HG03196 (cell line): ENCODE data around the gene GJC3.
"Not testable (repeated sequence)": the region's sequence is repeated elsewhere in the genome, so short reads cannot be mapped to it uniquely, and the experiment has no call there.

ENCODE experiments used
- ATAC-seq: cut with Tn5 transposase; IDR thresholded peaks from one replicate; pipeline ENCODE4 v1.9.1; 2021; ENCODE audit not compliant: unreplicated experiment

GJC3 gene

GRCh38 chr7:99930376-99930775 is 956 bp upstream of the GJC3 start:
- no peak for ATAC-seq

GRCh38 chr7:99929730-99930053 is 272 bp upstream of the GJC3 start:
- no peak for ATAC-seq

GRCh38 chr7:99928188-99928587 is 1.2 kb downstream of the GJC3 start:
- no peak for ATAC-seq

GRCh38 chr7:99927536-99927935 is 1.9 kb downstream of the GJC3 start:
- ATAC-seq = no peak

- no peak for ATAC-seq
Observed at GRCh38 chr7:99926321-99926720, 3.1 kb downstream of the GJC3 start.

- no peak for ATAC-seq
Observed at GRCh38 chr7:99923200-99923599, 6.2 kb downstream of the GJC3 start.

GRCh38 chr7:99920149-99920548 is 9.3 kb downstream of the GJC3 start:
- ATAC-seq = no peak

- no peak for ATAC-seq
Observed at GRCh38 chr7:99919814-99920112, 9.7 kb downstream of the GJC3 start.

- peak; percentile 89 for ATAC-seq
Observed at GRCh38 chr7:99918959-99919813, 10.2 kb downstream of the GJC3 start, which contains the start of gene TRIM4. TSS of gene TRIM4 (minus strand) at chr7:99919530. CDS start at chr7:99919401, 129 bp downstream.

- ATAC-seq = no peak
Observed at GRCh38 chr7:99910976-99911375, 18.4 kb downstream of the GJC3 start.

- ATAC-seq = no peak
Observed at GRCh38 chr7:99901581-99901980, 27.8 kb downstream of the GJC3 start.

GRCh38 chr7:99899830-99900519 is 29.4 kb downstream of the GJC3 start:
- ATAC-seq = no peak

- no peak for ATAC-seq
Observed at GRCh38 chr7:99898836-99899235, 30.6 kb downstream of the GJC3 start.

- ATAC-seq = no peak
Observed at GRCh38 chr7:99898023-99898357, 31.4 kb downstream of the GJC3 start.

GRCh38 chr7:99897322-99898022 is 31.9 kb downstream of the GJC3 start:
- no peak for ATAC-seq

GRCh38 chr7:99894738-99895137 is 34.7 kb downstream of the GJC3 start:
- ATAC-seq = no peak

- ATAC-seq = no peak
Observed at GRCh38 chr7:99893280-99893679, 36.1 kb downstream of the GJC3 start.

GRCh38 chr7:99890348-99890747 is 39.1 kb downstream of the GJC3 start:
- not testable (repeated sequence) for ATAC-seq

GRCh38 chr7:99888366-99888765 is 41.1 kb downstream of the GJC3 start:
- ATAC-seq = not testable (repeated sequence)

GRCh38 chr7:99881370-99881769 is 48.0 kb downstream of the GJC3 start:
- ATAC-seq = no peak

GRCh38 chr7:99876933-99877332 is 52.5 kb downstream of the GJC3 start, which contains the start of gene OR2AE1:
TSS of gene OR2AE1 (minus strand) at chr7:99877033. CDS start at chr7:99877033, 0 bp downstream.
- ATAC-seq = no peak

GRCh38 chr7:99876491-99876890 is 52.9 kb downstream of the GJC3 start:
- ATAC-seq = no peak
